OCI-LY1 (cell line): Measurements from ENCODE around the gene ZNF443.

Experiments
- H2AFZ ChIP-seq: fragments of 200-600 bp; sonication (generic), shearing (Covaris generic); 2 replicates; pipeline ENCODE4 v1.6.0; 2014; ENCODE audit warnings: antibody characterized with exemption, mild to moderate bottlenecking, low read length
- H3F3A ChIP-seq: fragments of 200-600 bp; sonication (generic), shearing (Covaris generic); 2 replicates; pipeline ENCODE4 v1.6.0; 2014; ENCODE audit warnings: mild to moderate bottlenecking, antibody characterized with exemption, low read length, moderate library complexity; ENCODE audit not compliant: insufficient read depth
- H3K27ac ChIP-seq: fragments of 200-600 bp; sonication (generic); 2 replicates; pipeline ENCODE4 v1.5.1; 2014; ENCODE audit warnings: low read length, mixed run types, mild to moderate bottlenecking, low read depth; ENCODE audit not compliant: poor library complexity, severe bottlenecking
- H3K27me3 ChIP-seq: fragments of 200-600 bp; sonication (generic); 2 replicates; pipeline ENCODE4 v1.6.0; 2014; ENCODE audit warnings: antibody characterized with exemption, mild to moderate bottlenecking, low read length, moderate library complexity; ENCODE audit not compliant: insufficient read depth
- H3K36me3 ChIP-seq: fragments of 200-600 bp; sonication (generic); 2 replicates; pipeline ENCODE4 v1.6.1; 2014; ENCODE audit warnings: mild to moderate bottlenecking, antibody characterized with exemption, low read length, moderate library complexity, mixed read lengths; ENCODE audit not compliant: insufficient read depth
- H3K4me1 ChIP-seq: fragments of 200-600 bp; sonication (generic); 2 replicates; pipeline ENCODE4 v1.5.1; 2014; ENCODE audit warnings: mild to moderate bottlenecking, low read length, moderate library complexity; ENCODE audit not compliant: insufficient read depth, severe bottlenecking
- H3K4me2 ChIP-seq: fragments of 200-600 bp; sonication (generic), shearing (Covaris generic); 2 replicates; pipeline ENCODE4 v1.6.1; 2014; ENCODE audit warnings: low read length
- H3K4me3 ChIP-seq: fragments of 200-600 bp; sonication (generic); 2 replicates; pipeline ENCODE4 v1.5.1; 2014; ENCODE audit warnings: low read length, low read depth, mild to moderate bottlenecking, mixed read lengths; ENCODE audit not compliant: poor library complexity, severe bottlenecking
- H3K79me2 ChIP-seq: fragments of 200-600 bp; shearing (Covaris generic); 2 replicates; pipeline ENCODE4 v1.6.1; 2016; ENCODE audit warnings: mixed run types, low read length, mixed read lengths; ENCODE audit not compliant: insufficient read depth
- H3K9ac ChIP-seq: fragments of 200-600 bp; sonication (generic), shearing (Covaris generic); 2 replicates; pipeline ENCODE4 v1.6.1; 2014; ENCODE audit warnings: mild to moderate bottlenecking, low read length, mixed read lengths
- H3K9me2 ChIP-seq: fragments of 200-600 bp; sonication (generic), shearing (Covaris generic); 2 replicates; pipeline ENCODE4 v1.6.1; 2014; ENCODE audit warnings: low read depth, mild to moderate bottlenecking, low read length, mixed read lengths
- H3K9me3 ChIP-seq: fragments of 200-600 bp; shearing (Covaris generic); 2 replicates; pipeline ENCODE4 v1.6.1; 2014; ENCODE audit warnings: low read length, mixed read lengths
- H4K20me1 ChIP-seq: fragments of 200-600 bp; sonication (generic), shearing (Covaris generic); 2 replicates; pipeline ENCODE4 v1.6.0; 2016; ENCODE audit warnings: mild to moderate bottlenecking, low read length; ENCODE audit not compliant: insufficient read depth
- EZH2 ChIP-seq: fragments of 200-600 bp; sonication (generic), shearing (Covaris generic); IDR thresholded peaks from 2 replicates; pipeline ENCODE4 v1.8.0; 2017; ENCODE audit warnings: borderline replicate concordance, mixed run types, mild to moderate bottlenecking, antibody characterized with exemption, low read length, moderate library complexity, mixed read lengths
- TF ChIP-seq, protein P1 (sequence below): fragments of 200-600 bp; sonication (generic), shearing (Covaris generic); IDR thresholded peaks from 2 replicates; pipeline ENCODE4 v1.5.1; 2017; ENCODE audit warnings: mild to moderate bottlenecking, antibody characterized with exemption, low read length, moderate library complexity, mixed read lengths

ZNF443 gene

DNA sequence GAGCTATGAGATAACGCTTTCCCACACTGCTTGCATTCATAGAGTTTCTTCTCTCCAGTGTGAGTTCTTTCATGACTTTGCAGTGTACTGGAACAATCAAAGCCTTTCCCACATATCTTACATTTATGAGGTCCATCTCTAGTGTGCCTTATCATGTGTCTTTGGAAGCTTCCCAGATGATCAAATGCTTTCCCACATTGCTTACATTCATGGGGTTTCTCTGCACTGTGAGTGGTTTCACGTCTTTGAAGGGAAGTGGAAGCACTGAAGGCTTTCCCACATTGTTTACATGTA is 60.4 kb downstream of the ZNF443 start:
- no peaks in the 10 kb centered on the region for H3F3A ChIP-seq
- H2AFZ ChIP-seq = no peak overlapping the region
- no peak overlapping the region for H3K4me2 ChIP-seq
- no peaks in the 10 kb centered on the region for H3K79me2 ChIP-seq
- H3K4me1 ChIP-seq = no peaks in the 10 kb centered on the region
- H3K4me3 ChIP-seq = no peak overlapping the region
- no peaks in the 10 kb centered on the region for H4K20me1 ChIP-seq
- no peaks in the 10 kb centered on the region for H3K36me3 ChIP-seq
- H3K9me3 ChIP-seq = peaks cover 18% of the 10 kb centered on the region; the same call in 1 of the 2 replicates
- no peaks in the 10 kb centered on the region for H3K9me2 ChIP-seq
- TF ChIP-seq, protein P1, sequence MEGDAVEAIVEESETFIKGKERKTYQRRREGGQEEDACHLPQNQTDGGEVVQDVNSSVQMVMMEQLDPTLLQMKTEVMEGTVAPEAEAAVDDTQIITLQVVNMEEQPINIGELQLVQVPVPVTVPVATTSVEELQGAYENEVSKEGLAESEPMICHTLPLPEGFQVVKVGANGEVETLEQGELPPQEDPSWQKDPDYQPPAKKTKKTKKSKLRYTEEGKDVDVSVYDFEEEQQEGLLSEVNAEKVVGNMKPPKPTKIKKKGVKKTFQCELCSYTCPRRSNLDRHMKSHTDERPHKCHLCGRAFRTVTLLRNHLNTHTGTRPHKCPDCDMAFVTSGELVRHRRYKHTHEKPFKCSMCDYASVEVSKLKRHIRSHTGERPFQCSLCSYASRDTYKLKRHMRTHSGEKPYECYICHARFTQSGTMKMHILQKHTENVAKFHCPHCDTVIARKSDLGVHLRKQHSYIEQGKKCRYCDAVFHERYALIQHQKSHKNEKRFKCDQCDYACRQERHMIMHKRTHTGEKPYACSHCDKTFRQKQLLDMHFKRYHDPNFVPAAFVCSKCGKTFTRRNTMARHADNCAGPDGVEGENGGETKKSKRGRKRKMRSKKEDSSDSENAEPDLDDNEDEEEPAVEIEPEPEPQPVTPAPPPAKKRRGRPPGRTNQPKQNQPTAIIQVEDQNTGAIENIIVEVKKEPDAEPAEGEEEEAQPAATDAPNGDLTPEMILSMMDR = no peak
- no peak overlapping the region for H3K27ac ChIP-seq
- H3K27me3 ChIP-seq = no peaks in the 10 kb centered on the region
- H3K9ac ChIP-seq = no peak overlapping the region

DNA sequence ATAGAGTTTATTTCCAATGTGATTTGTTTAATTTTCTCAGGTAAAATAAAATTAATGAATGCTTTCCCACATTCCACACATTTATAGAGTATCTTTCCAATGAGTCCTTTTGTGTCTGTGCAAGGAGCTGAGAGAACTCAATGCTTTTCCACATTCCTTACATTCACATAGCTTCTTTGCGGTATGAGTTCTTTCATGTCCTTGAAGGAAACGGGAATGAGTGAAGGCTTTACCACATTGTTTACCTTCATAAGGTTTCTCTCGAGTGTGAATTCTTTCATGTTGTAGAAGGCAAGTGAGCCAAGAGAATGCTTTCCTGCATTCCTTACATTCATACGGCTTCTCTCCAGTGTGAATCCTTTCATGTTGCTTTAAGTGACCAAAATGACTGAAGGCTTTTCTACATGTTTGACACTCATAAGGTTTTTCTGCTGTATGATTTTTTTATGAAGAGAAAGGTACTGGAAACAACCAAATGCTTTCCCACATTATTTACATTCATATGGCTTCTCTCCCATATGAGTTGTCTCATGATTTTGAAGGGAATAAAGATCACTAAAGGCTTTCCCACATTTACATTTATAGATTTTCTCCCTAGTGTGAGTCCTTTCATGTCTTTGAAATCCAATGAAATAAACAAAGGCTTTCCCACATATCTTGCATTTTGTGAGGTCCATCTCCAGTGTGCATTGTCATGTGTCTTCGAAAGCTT is 60.9 kb downstream of the ZNF443 start:
- H3K27me3 ChIP-seq = no peaks in the 10 kb centered on the region
- peaks cover 18% of the 10 kb centered on the region; the same call in 1 of the 2 replicates for H3K9me3 ChIP-seq

More for the DNA sequence above, 60.9 kb downstream of the ZNF443 start:
- no peak for TF ChIP-seq EZH2
- TF ChIP-seq, protein P1 = no peak
- Histone ChIP-seq H3K4me2 (no peak overlapping the region), H3K4me3 (no peak overlapping the region), H3K9me2 (no peaks in the 10 kb centered on the region), H3K79me2 (no peaks in the 10 kb centered on the region), H3K4me1 (no peaks in the 10 kb centered on the region), H4K20me1 (no peaks in the 10 kb centered on the region), H3K36me3 (no peaks in the 10 kb centered on the region), H3K27ac (no peak overlapping the region), H3K9ac (no peak overlapping the region), H2AFZ (no peak overlapping the region), H3F3A (no peaks in the 10 kb centered on the region)
